Hepatocyte (in vitro differentiated cells): ENCODE data around the gene GPR39.

Experiments used
- CTCF ChIP-seq: fragments of 200-600 bp; sonication (generic); IDR thresholded peaks from 2 replicates; pipeline ENCODE4 v1.5.1; 2016; ENCODE audit warnings: antibody characterized with exemption, mild to moderate bottlenecking; ENCODE audit not compliant: poor library complexity
- EZH2 ChIP-seq: fragments of 200-600 bp; sonication (generic); IDR thresholded peaks from 2 replicates; pipeline ENCODE4 v1.6.1; 2016; ENCODE audit warnings: antibody characterized with exemption, mild to moderate bottlenecking, borderline replicate concordance
- EZH2phosphoT487 ChIP-seq: fragments of 200-600 bp; sonication (generic); IDR thresholded peaks from one replicate; pipeline ENCODE4 v1.6.1; 2018; ENCODE audit warnings: antibody characterized with exemption, mild to moderate bottlenecking, low read depth, moderate library complexity; ENCODE audit not compliant: unreplicated experiment, severe bottlenecking

- TF ChIP-seq CTCF (no peak), EZH2 (no peak), EZH2phosphoT487 (no peak)
Measured at GRCh38 chr2:132645176-132645575, 228.6 kb downstream of the GPR39 start.
